Erythroblast (primary cell): Measurements from ENCODE around the gene RFC5.

ENCODE experiments used
- GATA1 ChIP-seq: IDR thresholded peaks from 2 replicates; pipeline ENCODE4 v1.6.1; 2011; ENCODE audit warnings: low read depth, mild to moderate bottlenecking, control low read depth, low read length, moderate library complexity
- POLR2A ChIP-seq: IDR thresholded peaks from 2 replicates; pipeline ENCODE4 v1.6.1; 2011; ENCODE audit warnings: mild to moderate bottlenecking, low read length

DNA sequence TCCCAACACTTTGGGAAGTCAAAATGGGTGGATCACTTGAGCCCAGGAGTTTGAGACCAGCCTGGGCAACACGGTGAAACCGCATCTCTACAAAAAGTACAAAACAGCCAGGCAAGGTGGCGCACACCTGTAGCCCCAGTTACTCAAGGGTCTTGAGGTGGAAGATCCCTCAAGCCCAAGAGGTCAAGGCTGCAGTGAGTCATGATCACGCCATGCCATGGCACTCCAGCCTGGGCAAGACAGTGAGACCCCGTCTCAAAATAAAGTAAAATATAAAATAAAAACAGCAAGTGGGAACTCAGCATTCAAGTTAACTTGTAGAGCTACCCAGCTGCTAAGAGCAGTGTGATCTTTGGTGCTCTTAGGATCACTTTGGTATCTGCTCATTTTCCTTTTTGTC, 12.7 kb downstream of the RFC5 start:
- TF ChIP-seq POLR2A, result no peak
- no peak for TF ChIP-seq GATA1
